Measurements from ENCODE around the gene ERCC6L. TPM values are rescaled to one million over a fixed set of nuclear protein-coding genes. Genes with fewer than 3 reads are reported as not detected.

ERCC6L gene
- total RNA-seq, 4 donors from 2014 or later, result 0.13 to 0.81 (median 0.34) TPM; not detected in 1

DNA sequence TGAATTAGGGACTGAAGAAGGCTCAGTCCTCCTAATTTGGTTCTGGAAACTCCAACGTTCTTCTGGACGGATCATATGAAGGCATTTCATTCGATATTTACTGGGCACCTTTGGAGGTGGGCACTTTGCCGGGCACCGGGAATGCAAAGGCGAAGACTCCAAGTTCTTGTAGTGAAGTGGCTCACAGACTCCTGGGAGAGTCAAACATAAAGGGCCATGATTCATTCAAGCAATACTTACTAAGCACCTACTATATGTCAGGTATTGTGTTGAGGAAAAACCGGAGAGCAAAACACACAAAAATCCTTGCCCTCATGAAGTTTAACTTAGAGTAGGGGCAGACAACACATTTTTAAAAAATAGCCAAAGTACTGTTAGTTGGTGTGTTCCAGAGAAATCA lies 17.0 kb upstream of the ERCC6L start:
- H3K4me3 ChIP-seq (ENCODE audit: low read depth, poor library complexity, severe bottlenecking), result no peak overlapping the region
- no peak for TF ChIP-seq POLR2A (IDR thresholded peaks at IDR 0.05)
- TF ChIP-seq CTCF (IDR thresholded peaks at IDR 0.05), result no peak
- no peak for DNase-seq (ENCODE audit: low spot score in 2 of 2)
- 67 to 75% methylated on average over 7 of the region's 7 CpGs for WGBS, 2 donors
- intact Hi-C loops (cut with DNase I; ENCODE audit: low total_unique reads), result no loop called here

DNA sequence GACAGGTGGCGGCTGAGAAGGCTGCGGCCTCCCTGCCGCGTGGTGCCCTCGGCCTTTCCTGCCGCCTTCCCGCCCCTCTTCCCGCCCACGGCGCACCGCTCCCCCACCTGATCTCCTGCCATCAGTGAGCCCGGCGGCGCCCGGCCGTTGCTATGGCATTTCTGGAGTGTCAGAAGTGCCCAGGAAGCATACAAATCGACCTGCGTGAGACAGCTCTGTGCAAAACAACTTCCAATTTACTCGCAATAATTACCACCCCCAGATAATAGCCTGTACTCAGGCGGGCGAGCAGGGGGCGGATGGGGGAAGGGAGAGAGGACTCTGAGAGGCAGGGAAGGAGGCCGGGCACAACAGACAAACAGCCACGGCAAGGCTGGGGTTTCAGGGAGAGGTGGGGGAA lies 16.6 kb upstream of the ERCC6L start:
- no peak overlapping the region for H3K4me3 ChIP-seq (ENCODE audit: low read depth, poor library complexity, severe bottlenecking)

DNA sequence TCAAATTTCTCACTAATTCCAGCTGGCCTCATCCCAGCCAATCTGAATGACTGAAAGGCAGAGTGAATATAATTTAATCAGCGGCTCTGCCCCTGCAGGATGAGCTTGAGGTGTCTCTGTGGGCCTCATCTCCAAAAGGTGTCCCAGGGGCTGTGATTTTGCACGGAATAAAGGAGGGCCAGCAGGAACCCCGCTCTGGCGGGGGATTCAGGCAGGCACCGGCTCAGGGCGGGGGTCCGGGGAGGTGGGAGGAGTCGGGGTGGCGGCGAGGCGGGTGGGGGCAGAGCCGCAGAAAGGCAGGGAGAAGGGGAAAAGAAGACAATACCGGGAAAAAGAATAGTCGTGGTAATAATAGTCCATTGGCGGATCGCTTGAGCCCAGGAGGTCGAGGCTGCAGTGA lies 16.0 kb upstream of the ERCC6L start:
- no peak overlapping the region for H3K4me3 ChIP-seq (ENCODE audit: low read depth, poor library complexity, severe bottlenecking)
- intact Hi-C loops (cut with DNase I; ENCODE audit: low total_unique reads), result no loop called here

More for the DNA sequence above, 16.6 kb upstream of the ERCC6L start:
- WGBS, 2 donors, result 14 to 24% methylated on average over 15 to 24 of the region's 24 CpGs
- TF ChIP-seq POLR2A (IDR thresholded peaks at IDR 0.05) (no peak), CTCF (IDR thresholded peaks at IDR 0.05) (no peak)
- no peak for DNase-seq (ENCODE audit: low spot score in 2 of 2)
- intact Hi-C loops (cut with DNase I; ENCODE audit: low total_unique reads), result no loop called here

DNA sequence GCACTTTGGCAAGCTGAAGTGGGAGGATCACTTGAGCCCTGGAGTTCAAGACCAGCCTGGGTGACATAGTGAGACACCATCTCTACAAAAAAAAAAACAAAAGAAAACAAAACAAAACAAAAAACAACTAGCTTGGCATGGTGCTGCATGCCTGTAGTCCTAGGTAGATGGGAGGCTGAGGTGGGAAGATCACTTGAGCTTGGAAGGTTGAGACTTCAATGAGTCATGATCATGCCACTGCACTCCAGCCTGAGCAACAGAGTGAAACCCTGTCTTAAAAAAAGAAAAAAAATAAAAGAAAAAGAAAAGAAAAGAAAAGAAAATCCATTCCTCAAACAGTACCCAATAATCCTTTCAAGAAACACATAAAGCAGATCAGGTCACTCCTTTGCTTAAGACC lies 14.9 kb upstream of the ERCC6L start:
- intact Hi-C loops (cut with DNase I; ENCODE audit: low total_unique reads), result no loop called here
- DNase-seq (ENCODE audit: low spot score in 2 of 2), result no peak

More for the DNA sequence above, 16.0 kb upstream of the ERCC6L start:
- DNase-seq (ENCODE audit: low spot score in 2 of 2), result no peak
- 15 to 33% methylated on average over 12 to 17 of the region's 17 CpGs for WGBS, 2 donors
- TF ChIP-seq POLR2A (IDR thresholded peaks at IDR 0.05) (no peak), CTCF (IDR thresholded peaks at IDR 0.05) (no peak)

GRCh38 chrX:72247206-72247942 lies 8.5 kb upstream of the ERCC6L start:
- TF ChIP-seq CTCF (IDR thresholded peaks at IDR 0.05), result no peak
- TF ChIP-seq POLR2A (IDR thresholded peaks at IDR 0.05), result no peak
- WGBS, 2 donors, result 70 to 73% methylated on average over 2 of the region's 2 CpGs
- H3K4me3 ChIP-seq (ENCODE audit: low read depth, poor library complexity, severe bottlenecking), result no peak overlapping the region
- intact Hi-C loops (cut with DNase I; ENCODE audit: low total_unique reads), result no loop called here
- DNase-seq (ENCODE audit: low spot score in 2 of 2), result no peak

More for the DNA sequence above, 14.9 kb upstream of the ERCC6L start:
- no peak overlapping the region for H3K4me3 ChIP-seq (ENCODE audit: low read depth, poor library complexity, severe bottlenecking)
- TF ChIP-seq POLR2A (IDR thresholded peaks at IDR 0.05) (no peak), CTCF (IDR thresholded peaks at IDR 0.05) (no peak)

All from lower leg skin (tissue), 4 donors.